Lung (tissue), 12 donors: ENCODE results near the gene SDK1. TPM values are rescaled to one million over a fixed set of nuclear protein-coding genes. Genes with fewer than 3 reads are reported as not detected.

Source experiments
- ATAC-seq: fragments of 200-7000 bp; cut with Tn5 transposase; one replicate; pipeline ENCODE4 v1.9.1; 2020; ENCODE audit warnings: moderate number of reproducible peaks; ENCODE audit not compliant: insufficient read depth, low FRiP score
- DNase-seq, 3 donors: peaks; one replicate each; pipeline ENCODE4 v3.0.0-alpha.2; 2013 to 2017
- H3K27ac ChIP-seq, 2 donors: one replicate each; pipeline ENCODE4 v1.5.1; 2013; ENCODE audit warnings: mild to moderate bottlenecking in 2 of 2, moderate library complexity in 2 of 2, control low read depth in 1 of 2, inconsistent platforms in 1 of 2, low read depth in 1 of 2, low read length in 1 of 2
- H3K27me3 ChIP-seq, 3 donors: one replicate each; pipeline ENCODE4 v1.5.1; 2013; ENCODE audit warnings: low read length in 2 of 3; ENCODE audit not compliant: control insufficient read depth in 3 of 3, insufficient read depth in 3 of 3
- H3K36me3 ChIP-seq, 4 donors: one replicate each; pipeline ENCODE4 v1.5.1; 2013; ENCODE audit warnings: low read length in 4 of 4, mild to moderate bottlenecking in 1 of 4, moderate library complexity in 1 of 4; ENCODE audit not compliant: control insufficient read depth in 4 of 4, insufficient read depth in 4 of 4
- H3K4me1 ChIP-seq, 5 donors: one replicate each; pipeline ENCODE4 v1.5.1; 2013; ENCODE audit warnings: low read length in 5 of 5, mild to moderate bottlenecking in 2 of 5, moderate library complexity in 1 of 5; ENCODE audit not compliant: control insufficient read depth in 5 of 5, insufficient read depth in 5 of 5
- H3K4me3 ChIP-seq: one replicate; pipeline ENCODE4 v1.5.1; 2013; ENCODE audit warnings: mild to moderate bottlenecking, control low read depth, moderate library complexity
- H3K9ac ChIP-seq, 2 donors: one replicate each; pipeline ENCODE4 v1.5.1; 2013; ENCODE audit warnings: low read length in 2 of 2, control low read depth in 1 of 2; ENCODE audit not compliant: insufficient read depth in 1 of 2
- H3K9me3 ChIP-seq, 4 donors: one replicate each; pipeline ENCODE4 v1.5.1; 2013; ENCODE audit warnings: low read length in 3 of 4, mild to moderate bottlenecking in 1 of 4, moderate library complexity in 1 of 4; ENCODE audit not compliant: control insufficient read depth in 4 of 4, insufficient read depth in 3 of 4
- CTCF ChIP-seq: IDR thresholded peaks from 2 replicates; pipeline ENCODE4 v1.5.1; 2012; ENCODE audit warnings: mild to moderate bottlenecking; ENCODE audit errors: control extremely low read depth, extremely low read depth
- WGBS, 2 donors: extraction: QIAGEN DNeasy Blood & Tissue Kit; methylation state at CpG; one replicate each; pipeline ENCODE4 v1.1.7; 2013; 5-methylcytosine and 5-hydroxymethylcytosine counted together
- polyA plus RNA-seq, 2 donors: library from polyadenylated mRNA; stranded (reverse); fragments of 200-250 nt; gene quantifications; one replicate each; pipeline ENCODE4 v1.2.1, GENCODE V29; 2013
- total RNA-seq, 2 donors: library from RNA; depleted of rRNA in 1 of 2; stranded (reverse); fragments of >200 nt in 1 of 2; gene quantifications; one replicate each; pipeline ENCODE4 v1.2.1, GENCODE V29; 2014 to 2021
- donor health status: control.
- donor health status: control.
- donor health status: Bipolar disorder and iron deficiency.
- donor health status: healthy.
- donor health status: DM: yes; HTN: yes; CAD: no.

The SDK1 gene
- total and polyA plus RNA-seq, 4 donors = 3.7 to 30.1 (median 12.7) TPM

- Histone ChIP-seq H3K9me3 (peaks cover 0 to 9% (median 4%) of the 10 kb centered on the region in 4 donors), H3K4me3 (no peak overlapping the region), H3K4me1 (peaks cover 0 to 13% (median 4%) of the 10 kb centered on the region in 5 donors), H3K9ac (no peak overlapping the region), H3K27me3 (no peaks in the 10 kb centered on the region), H3K27ac (no peak overlapping the region), H3K36me3 (no peaks in the 10 kb centered on the region)
- no peak for ATAC-seq
- DNase-seq = no peak
- 88 to 92% methylated on average over 2 of the region's 2 CpGs for WGBS, 2 donors
- TF ChIP-seq CTCF = no peak
Observed at GRCh38 chr7:3446786-3447185, 145.7 kb downstream of the SDK1 start.

GRCh38 chr7:3451701-3452100 is 150.6 kb downstream of the SDK1 start:
- peaks cover 0 to 3% (median 0%) of the 10 kb centered on the region in 4 donors for H3K9me3 ChIP-seq
- TF ChIP-seq CTCF = no peak
- 63 to 80% methylated on average over 4 of the region's 4 CpGs for WGBS, 2 donors
- ATAC-seq = no peak
- H3K36me3 ChIP-seq = no peaks in the 10 kb centered on the region
- H3K4me3 ChIP-seq = no peak overlapping the region
- H3K27ac ChIP-seq = no peak overlapping the region
- no peaks in the 10 kb centered on the region for H3K27me3 ChIP-seq
- H3K9ac ChIP-seq = no peak overlapping the region
- DNase-seq = no peak
- no peaks in the 10 kb centered on the region for H3K4me1 ChIP-seq

- DNase-seq = peak in 1 of 3 donors; percentile 19
- Histone ChIP-seq H3K36me3 (no peaks in the 10 kb centered on the region), H3K9ac (no peak overlapping the region), H3K4me1 (no peaks in the 10 kb centered on the region), H3K27me3 (peaks cover 0 to 3% (median 0%) of the 10 kb centered on the region in 3 donors), H3K9me3 (peaks cover 0 to 4% (median 0%) of the 10 kb centered on the region in 4 donors), H3K27ac (no peak overlapping the region), H3K4me3 (no peak overlapping the region)
- no peak for ATAC-seq
- TF ChIP-seq CTCF = no peak
- whole genome bisulfite sequencing, 2 donors = 78 to 79% methylated on average over 3 of the region's 3 CpGs
Observed at GRCh38 chr7:3453398-3453797, 152.3 kb downstream of the SDK1 start.

- H3K27me3 ChIP-seq = peaks cover 0 to 3% (median 0%) of the 10 kb centered on the region in 3 donors
- no peak for ATAC-seq
- TF ChIP-seq CTCF = no peak
- H3K36me3 ChIP-seq = no peaks in the 10 kb centered on the region
- no peaks in the 10 kb centered on the region for H3K4me1 ChIP-seq
- no peak overlapping the region for H3K9ac ChIP-seq
- H3K4me3 ChIP-seq = no peak overlapping the region
- H3K27ac ChIP-seq = no peak overlapping the region
- WGBS, 2 donors = 95 to 97% methylated on average over 1 of the region's 1 CpG
- DNase-seq = no peak
- H3K9me3 ChIP-seq = peaks cover 0 to 4% (median 0%) of the 10 kb centered on the region in 4 donors
Observed at GRCh38 chr7:3455806-3456595, 154.9 kb downstream of the SDK1 start.
